ENCODE data around the gene MYLK.

- TF ChIP-seq CTCF (IDR thresholded peaks at IDR 0.05; ENCODE audit: insufficient read depth, low read depth, low read length) = no peak
- TF ChIP-seq EZH2 (IDR thresholded peaks at IDR 0.05; ENCODE audit: insufficient read depth, low read length) = no peak
Measured at GRCh38 chr3:123854905-123855304, 29.2 kb downstream of the MYLK start.

Measured in astrocyte (in vitro differentiated cells and primary cell).